Measurements from ENCODE around the gene SLC38A8.

The SLC38A8 gene

GRCh38 chr16:84042308-84042878 lies at the start of gene SLC38A8:
SLC38A8 (minus strand) TSS chr16:84042795; CDS start chr16:84042157, 638 bp downstream.
- H3K4me2 ChIP-seq (ENCODE audit: low read depth, low read length, poor library complexity, severe bottlenecking), result peak within 1 kb of the TSS; percentile 49
- H3K79me2 ChIP-seq (ENCODE audit: insufficient read depth, low read length), result no peaks in the 10 kb centered on the region
- no peak within 1 kb of the TSS for H2AFZ ChIP-seq (ENCODE audit: low read length)
- no peaks in the 10 kb centered on the region for H3K36me3 ChIP-seq (ENCODE audit: insufficient read depth, low read length)
- no peaks in the 10 kb centered on the region for H3K9me2 ChIP-seq (replicated peaks; ENCODE audit: low read depth, low read length)
- H4K20me1 ChIP-seq (ENCODE audit: insufficient read depth, low read length, poor library complexity, severe bottlenecking), result no peaks in the 10 kb centered on the region
- H3F3A ChIP-seq (ENCODE audit: low read depth), result no peaks in the 10 kb centered on the region
- H3K9ac ChIP-seq (ENCODE audit: low read depth, low read length, poor library complexity, severe bottlenecking), result no peak within 1 kb of the TSS
- TF ChIP-seq CTCF (conservative IDR thresholded peaks at IDR 0.05; ENCODE audit: low read length) (no peak), EZH2phosphoT487 (IDR thresholded peaks at IDR 0.05; ENCODE audit: borderline replicate concordance) (no peak)
- H3K4me3 ChIP-seq (ENCODE audit: low read length, poor library complexity, severe bottlenecking), result peak within 1 kb of the TSS; percentile 9
- no peaks in the 10 kb centered on the region for H3K9me3 ChIP-seq (ENCODE audit: insufficient read depth, low read depth, low read length)
- no peaks in the 10 kb centered on the region for H3K27me3 ChIP-seq (ENCODE audit: insufficient read depth, low read length, poor library complexity, severe bottlenecking)
- peaks cover 16% of the 10 kb centered on the region for H3K4me1 ChIP-seq (ENCODE audit: insufficient read depth, low read length, poor library complexity, severe bottlenecking)

- no peak overlapping the region for H3K9ac ChIP-seq (ENCODE audit: low read depth, low read length, poor library complexity, severe bottlenecking)
- no peaks in the 10 kb centered on the region for H3K9me2 ChIP-seq (replicated peaks; ENCODE audit: low read depth, low read length)
- H4K20me1 ChIP-seq (ENCODE audit: insufficient read depth, low read length, poor library complexity, severe bottlenecking), result no peaks in the 10 kb centered on the region
- TF ChIP-seq CTCF (conservative IDR thresholded peaks at IDR 0.05; ENCODE audit: low read length) (no peak), EZH2phosphoT487 (IDR thresholded peaks at IDR 0.05; ENCODE audit: borderline replicate concordance) (no peak)
- peaks cover 78% of the 10 kb centered on the region for H3K36me3 ChIP-seq (ENCODE audit: insufficient read depth, low read length)
- H3K4me2 ChIP-seq (ENCODE audit: low read depth, low read length, poor library complexity, severe bottlenecking), result no peak overlapping the region
- no peak overlapping the region for H3K4me3 ChIP-seq (ENCODE audit: low read length, poor library complexity, severe bottlenecking)
- no peak overlapping the region for H2AFZ ChIP-seq (ENCODE audit: low read length)
- no peaks in the 10 kb centered on the region for H3K27me3 ChIP-seq (ENCODE audit: insufficient read depth, low read length, poor library complexity, severe bottlenecking)
- H3K4me1 ChIP-seq (ENCODE audit: insufficient read depth, low read length, poor library complexity, severe bottlenecking), result peaks cover 30% of the 10 kb centered on the region
- H3K79me2 ChIP-seq (ENCODE audit: insufficient read depth, low read length), result peaks cover 12% of the 10 kb centered on the region; the same call in 1 of the 2 replicates
- peaks cover 6% of the 10 kb centered on the region; the same call in 1 of the 2 replicates for H3F3A ChIP-seq (ENCODE audit: low read depth)
- H3K9me3 ChIP-seq (ENCODE audit: insufficient read depth, low read depth, low read length), result no peaks in the 10 kb centered on the region
Measured at GRCh38 chr16:84091460-84091859, 48.9 kb upstream of the SLC38A8 start.

- peaks cover 70% of the 10 kb centered on the region for H3K36me3 ChIP-seq (ENCODE audit: insufficient read depth, low read length)
- no peaks in the 10 kb centered on the region for H3K27me3 ChIP-seq (ENCODE audit: insufficient read depth, low read length, poor library complexity, severe bottlenecking)
- no peaks in the 10 kb centered on the region for H4K20me1 ChIP-seq (ENCODE audit: insufficient read depth, low read length, poor library complexity, severe bottlenecking)
- TF ChIP-seq EZH2phosphoT487 (IDR thresholded peaks at IDR 0.05; ENCODE audit: borderline replicate concordance), result no peak
- no peak for TF ChIP-seq CTCF (conservative IDR thresholded peaks at IDR 0.05; ENCODE audit: low read length)
- peaks cover 6% of the 10 kb centered on the region; the same call in 1 of the 2 replicates for H3F3A ChIP-seq (ENCODE audit: low read depth)
- H3K9me2 ChIP-seq (replicated peaks; ENCODE audit: low read depth, low read length), result no peaks in the 10 kb centered on the region
- H3K4me1 ChIP-seq (ENCODE audit: insufficient read depth, low read length, poor library complexity, severe bottlenecking), result peaks cover 38% of the 10 kb centered on the region
- H3K9ac ChIP-seq (ENCODE audit: low read depth, low read length, poor library complexity, severe bottlenecking), result no peak overlapping the region
- H3K9me3 ChIP-seq (ENCODE audit: insufficient read depth, low read depth, low read length), result no peaks in the 10 kb centered on the region
- H3K4me3 ChIP-seq (ENCODE audit: low read length, poor library complexity, severe bottlenecking), result no peak overlapping the region
- no peak overlapping the region for H2AFZ ChIP-seq (ENCODE audit: low read length)
- H3K4me2 ChIP-seq (ENCODE audit: low read depth, low read length, poor library complexity, severe bottlenecking), result no peak overlapping the region
- peaks cover 11% of the 10 kb centered on the region; the same call in 1 of the 2 replicates for H3K79me2 ChIP-seq (ENCODE audit: insufficient read depth, low read length)
Measured at GRCh38 chr16:84090211-84090610, 47.6 kb upstream of the SLC38A8 start.
